ENCODE results near the gene SPOP. TPM values are rescaled to one million over a fixed set of nuclear protein-coding genes. Genes with fewer than 3 reads are reported as not detected.

Gene SPOP
- total RNA-seq, 1 donor from 2014 or later, result 84.4 TPM

DNA sequence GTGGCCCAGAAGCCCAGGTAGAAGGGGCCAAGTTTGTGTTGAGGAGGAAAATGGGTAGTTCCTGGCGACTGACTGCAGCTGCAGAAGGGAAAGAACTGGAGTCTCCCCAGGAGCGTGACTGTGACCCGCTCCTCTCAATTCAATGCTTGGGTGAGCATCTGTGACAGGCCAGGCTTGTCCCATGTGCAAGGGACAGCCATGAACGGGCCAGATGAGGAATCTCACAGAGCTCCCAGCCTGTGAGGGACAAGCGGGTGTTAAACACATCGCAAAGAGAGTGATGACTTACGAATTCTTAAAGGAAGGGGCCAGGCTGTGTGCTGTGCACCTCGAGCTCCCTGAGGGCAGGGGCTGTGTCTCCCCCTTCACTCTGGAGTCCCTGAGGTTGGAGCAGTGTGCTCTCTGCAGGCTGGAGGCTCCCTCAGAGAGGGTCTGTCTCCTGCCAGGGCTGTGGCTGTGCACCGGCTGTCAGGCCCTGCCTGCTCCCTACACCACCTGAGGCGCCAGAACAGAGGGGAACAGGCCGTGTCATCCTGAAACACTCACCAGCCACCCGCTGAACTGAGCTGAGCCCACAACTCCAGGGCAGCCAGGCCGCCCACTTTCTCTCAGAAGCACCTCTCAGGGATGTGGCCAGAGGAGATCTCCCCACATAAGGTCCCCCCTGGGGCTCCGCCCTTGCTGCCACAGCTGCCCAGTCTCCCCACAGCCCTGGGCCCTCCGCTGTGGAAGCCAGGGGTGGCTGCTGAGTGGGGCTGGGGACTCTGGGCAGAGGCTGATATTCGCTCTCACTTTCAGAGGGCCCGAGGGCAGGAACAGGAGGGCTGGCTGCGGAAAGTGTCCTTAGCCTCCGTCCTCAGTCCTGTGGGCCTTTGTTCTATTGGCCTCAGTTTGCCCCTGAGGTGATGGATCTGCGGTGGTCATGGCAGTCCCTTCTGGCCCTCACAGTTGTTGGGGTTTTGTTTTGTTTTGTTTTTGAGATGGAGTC is 127.9 kb downstream of the SPOP start:
- ATAC-seq (no peak), DNase-seq (ENCODE audit: low spot score) (no peak)
- intact Hi-C loops (cut with DNase I), result loop anchor here (10.0 kb wide), 1 partner anchor 115 kb away; no protein-coding TSS in a partner anchor

DNA sequence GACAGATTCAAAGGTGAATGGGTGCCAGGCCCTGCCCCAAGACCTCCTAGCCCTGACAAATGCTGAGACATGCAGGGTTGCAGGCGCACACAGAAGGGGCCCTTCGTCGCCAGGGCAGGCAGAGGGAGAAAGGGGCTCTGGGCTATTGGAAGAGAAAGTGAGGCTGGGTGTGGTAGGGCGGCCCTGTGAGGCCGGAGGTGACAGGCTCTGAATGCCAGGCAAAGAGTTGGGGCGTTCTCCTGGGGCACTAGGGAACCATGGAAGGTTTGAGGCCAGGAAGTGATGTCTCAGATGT is 128.6 kb downstream of the SPOP start:
- DNase-seq (ENCODE audit: low spot score) (no peak), ATAC-seq (no peak)
- intact Hi-C loops (cut with DNase I), result no loop called here

Other genes starting within 250 kb of the SPOP start
- gene NGFR, start 182.8 kb downstream of the SPOP start, total RNA-seq, result 291 TPM
- gene NXPH3, start 102.2 kb downstream of the SPOP start, total RNA-seq, result 17.0 TPM
- 36.9 TPM for gene SLC35B1, start 29.9 kb upstream of the SPOP start, total RNA-seq
- 19.0 TPM for gene FAM117A, start 86.0 kb upstream of the SPOP start, total RNA-seq
- 66.2 TPM for gene KAT7, start 110.6 kb upstream of the SPOP start, total RNA-seq
- not detected for gene TAC4, start 170.0 kb upstream of the SPOP start, total RNA-seq